Activated naive CD8-positive, alpha-beta T cell treated with anti-CD3 and anti-CD28 coated beads for 36 hours (primary cell): ENCODE measurements around the gene NID1. TPM values are rescaled to one million over a fixed set of nuclear protein-coding genes. Genes with fewer than 3 reads are reported as not detected.

Experiments
- DNase-seq: peaks from one replicate; pipeline ENCODE4 v3.0.0; 2021
- H3K27ac Mint-ChIP-seq: one replicate; pipeline ENCODE4 v1.8.0; 2022; ENCODE audit warnings: mild to moderate bottlenecking, moderate library complexity, mixed read lengths
- H3K27me3 Mint-ChIP-seq: one replicate; pipeline ENCODE4 v1.8.0; 2022; ENCODE audit warnings: mild to moderate bottlenecking, mixed read lengths
- H3K36me3 Mint-ChIP-seq: one replicate; pipeline ENCODE4 v1.8.0; 2021; ENCODE audit warnings: mild to moderate bottlenecking, mixed read lengths
- H3K4me1 Mint-ChIP-seq: one replicate; pipeline ENCODE4 v1.8.0; 2021; ENCODE audit warnings: mixed read lengths
- H3K4me3 Mint-ChIP-seq: one replicate; pipeline ENCODE4 v1.8.0; 2022; ENCODE audit warnings: mild to moderate bottlenecking, moderate library complexity, mixed read lengths
- H3K9me3 Mint-ChIP-seq: one replicate; pipeline ENCODE4 v1.8.0; 2022; ENCODE audit warnings: mixed read lengths
- total RNA-seq, 2 experiments: library from RNA; stranded (reverse); gene quantifications; one replicate each; pipeline ENCODE4 v1.2.3, GENCODE V29; 2021

Gene NID1
- total RNA-seq, 2 experiments from 2014 or later, result 0.08 to 0.10 TPM

DNA sequence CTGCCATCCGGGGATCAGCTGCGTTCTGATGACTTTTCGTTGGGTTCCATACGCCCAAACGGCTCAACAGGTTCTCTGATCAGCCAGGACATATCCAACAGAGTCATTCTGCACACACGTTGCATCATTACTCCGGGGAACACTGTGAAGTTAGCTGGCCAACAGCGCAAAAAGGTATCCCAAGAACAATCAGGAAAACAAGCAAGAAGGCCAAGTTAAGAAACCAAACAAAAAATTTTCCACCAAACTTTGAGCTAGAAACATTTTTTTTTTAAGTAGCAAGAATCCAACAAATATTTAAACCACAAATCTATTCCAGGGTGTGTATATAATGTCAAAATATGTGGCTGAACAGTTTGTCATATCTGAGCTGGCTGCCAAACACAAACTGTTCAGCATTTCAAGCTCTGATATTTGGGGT, 29.2 kb downstream of the NID1 start:
- Mint-ChIP-seq H3K4me3 (no peak overlapping the region), H3K27ac (no peak overlapping the region), H3K27me3 (no peaks in the 10 kb centered on the region), H3K9me3 (no peaks in the 10 kb centered on the region), H3K36me3 (no peaks in the 10 kb centered on the region), H3K4me1 (no peaks in the 10 kb centered on the region)
- DNase-seq, result no peak

GRCh38 chr1:236033336-236033735, 31.6 kb downstream of the NID1 start:
- Mint-ChIP-seq H3K27ac (no peak overlapping the region), H3K4me3 (no peak overlapping the region), H3K36me3 (no peaks in the 10 kb centered on the region), H3K9me3 (no peaks in the 10 kb centered on the region), H3K4me1 (no peaks in the 10 kb centered on the region), H3K27me3 (no peaks in the 10 kb centered on the region)
- no peak for DNase-seq

DNA sequence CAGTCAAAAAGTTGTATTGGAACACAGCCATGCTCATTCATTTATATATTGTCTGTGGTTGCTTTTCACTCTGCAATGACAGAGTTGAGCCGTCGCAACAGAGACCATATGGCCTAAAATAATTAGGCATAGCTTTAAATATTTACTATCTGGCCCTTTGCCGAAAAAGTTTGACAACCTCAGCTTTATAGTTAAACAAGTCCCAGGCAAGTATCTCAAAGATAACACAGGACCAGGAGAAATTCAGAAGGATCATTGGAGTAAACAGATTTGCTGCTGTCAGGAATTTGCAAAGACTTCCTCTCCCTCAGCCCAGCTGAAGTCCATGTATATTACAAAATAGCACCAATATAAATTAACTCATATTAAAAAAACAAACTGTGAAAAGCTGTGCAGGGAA, 34.4 kb downstream of the NID1 start:
- no peaks in the 10 kb centered on the region for H3K27me3 Mint-ChIP-seq
- DNase-seq, result no peak
- no peak overlapping the region for H3K4me3 Mint-ChIP-seq
- H3K36me3 Mint-ChIP-seq, result no peaks in the 10 kb centered on the region
- no peaks in the 10 kb centered on the region for H3K9me3 Mint-ChIP-seq
- peaks cover 10% of the 10 kb centered on the region for H3K4me1 Mint-ChIP-seq
- H3K27ac Mint-ChIP-seq, result no peak overlapping the region

GRCh38 chr1:236029428-236029940, 35.4 kb downstream of the NID1 start:
- Mint-ChIP-seq H3K9me3 (no peaks in the 10 kb centered on the region), H3K27ac (no peak overlapping the region), H3K27me3 (no peaks in the 10 kb centered on the region), H3K36me3 (no peaks in the 10 kb centered on the region), H3K4me3 (no peak overlapping the region), H3K4me1 (peaks cover 10% of the 10 kb centered on the region)
- no peak for DNase-seq

GRCh38 chr1:236027104-236027503, 37.8 kb downstream of the NID1 start:
- H3K4me3 Mint-ChIP-seq, result no peak overlapping the region
- no peak for DNase-seq
- no peaks in the 10 kb centered on the region for H3K9me3 Mint-ChIP-seq
- H3K4me1 Mint-ChIP-seq, result peaks cover 10% of the 10 kb centered on the region
- H3K27me3 Mint-ChIP-seq, result no peaks in the 10 kb centered on the region
- H3K36me3 Mint-ChIP-seq, result no peaks in the 10 kb centered on the region
- no peak overlapping the region for H3K27ac Mint-ChIP-seq

GRCh38 chr1:236025836-236026235, 39.1 kb downstream of the NID1 start:
- no peaks in the 10 kb centered on the region for H3K36me3 Mint-ChIP-seq
- H3K27ac Mint-ChIP-seq, result no peak overlapping the region
- DNase-seq, result no peak
- no peaks in the 10 kb centered on the region for H3K27me3 Mint-ChIP-seq
- H3K9me3 Mint-ChIP-seq, result no peaks in the 10 kb centered on the region
- peaks cover 10% of the 10 kb centered on the region for H3K4me1 Mint-ChIP-seq
- no peak overlapping the region for H3K4me3 Mint-ChIP-seq

DNA sequence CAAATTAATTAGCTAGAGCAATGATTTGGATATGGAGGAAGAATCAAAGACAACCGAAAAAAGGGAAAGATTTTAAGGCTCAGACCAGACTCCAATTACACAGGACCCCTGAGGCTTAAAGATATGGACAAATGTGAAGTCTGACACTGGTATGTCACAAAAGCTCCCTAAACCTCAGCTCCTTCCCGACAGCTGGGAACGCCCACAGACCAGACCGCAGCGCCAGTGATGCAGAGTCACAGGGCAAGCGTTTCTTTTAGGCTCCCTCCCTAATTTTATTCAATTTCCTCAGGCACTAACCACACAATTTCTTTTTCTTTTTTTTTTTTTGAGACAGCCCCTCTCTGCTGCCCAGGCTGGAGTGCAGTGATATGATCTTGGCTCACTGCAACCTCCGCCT, 40.2 kb downstream of the NID1 start:
- Mint-ChIP-seq H3K27ac (no peak overlapping the region), H3K4me1 (peaks cover 10% of the 10 kb centered on the region), H3K4me3 (no peak overlapping the region), H3K9me3 (no peaks in the 10 kb centered on the region), H3K27me3 (no peaks in the 10 kb centered on the region), H3K36me3 (no peaks in the 10 kb centered on the region)
- DNase-seq, result no peak

GRCh38 chr1:236023926-236024565, 40.8 kb downstream of the NID1 start:
- Mint-ChIP-seq H3K4me1 (peaks cover 10% of the 10 kb centered on the region), H3K27me3 (no peaks in the 10 kb centered on the region), H3K27ac (no peak overlapping the region), H3K4me3 (no peak overlapping the region), H3K9me3 (no peaks in the 10 kb centered on the region), H3K36me3 (no peaks in the 10 kb centered on the region)
- DNase-seq, result no peak

DNA sequence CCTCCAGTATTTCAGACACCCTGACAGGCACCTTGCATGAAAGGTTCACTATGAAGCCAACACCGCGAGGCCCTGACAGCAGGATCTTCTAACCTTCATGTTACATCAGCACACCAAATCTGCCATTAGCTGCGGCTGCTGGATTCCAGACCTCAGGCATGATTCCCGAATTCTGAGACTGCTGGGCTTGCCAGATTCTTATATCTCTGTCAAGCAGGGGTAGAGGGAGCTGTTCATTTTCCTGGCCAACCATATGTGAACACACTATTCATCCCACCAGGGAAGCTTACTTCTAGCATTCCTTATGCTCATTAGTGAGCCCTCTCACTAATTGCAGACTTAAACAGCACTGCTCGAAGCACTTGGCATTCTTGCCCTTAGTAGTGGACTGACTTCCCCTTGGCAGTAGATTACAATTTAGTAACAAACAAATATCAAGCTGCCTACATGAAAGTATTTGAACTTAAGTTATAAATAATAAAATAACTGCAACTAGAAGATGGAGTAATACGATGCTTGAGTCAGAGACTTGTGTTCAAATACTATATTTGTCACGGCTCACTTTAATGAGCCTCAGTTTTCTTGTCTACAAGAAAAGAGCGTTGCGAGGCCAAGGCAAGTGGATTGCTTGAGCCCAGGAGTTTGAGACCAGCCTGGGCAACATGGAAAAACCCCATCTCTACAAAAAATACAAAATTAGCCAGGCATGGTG, 43.3 kb downstream of the NID1 start:
- Mint-ChIP-seq H3K4me1 (peaks cover 3% of the 10 kb centered on the region), H3K9me3 (no peaks in the 10 kb centered on the region), H3K27ac (no peak overlapping the region), H3K36me3 (no peaks in the 10 kb centered on the region), H3K27me3 (no peaks in the 10 kb centered on the region), H3K4me3 (no peak overlapping the region)
- no peak for DNase-seq

GRCh38 chr1:236020359-236021219, 44.3 kb downstream of the NID1 start:
- H3K27ac Mint-ChIP-seq, result no peak overlapping the region
- no peak for DNase-seq
- no peaks in the 10 kb centered on the region for H3K27me3 Mint-ChIP-seq
- H3K4me3 Mint-ChIP-seq, result no peak overlapping the region
- no peaks in the 10 kb centered on the region for H3K9me3 Mint-ChIP-seq
- H3K4me1 Mint-ChIP-seq, result no peaks in the 10 kb centered on the region
- no peaks in the 10 kb centered on the region for H3K36me3 Mint-ChIP-seq

DNA sequence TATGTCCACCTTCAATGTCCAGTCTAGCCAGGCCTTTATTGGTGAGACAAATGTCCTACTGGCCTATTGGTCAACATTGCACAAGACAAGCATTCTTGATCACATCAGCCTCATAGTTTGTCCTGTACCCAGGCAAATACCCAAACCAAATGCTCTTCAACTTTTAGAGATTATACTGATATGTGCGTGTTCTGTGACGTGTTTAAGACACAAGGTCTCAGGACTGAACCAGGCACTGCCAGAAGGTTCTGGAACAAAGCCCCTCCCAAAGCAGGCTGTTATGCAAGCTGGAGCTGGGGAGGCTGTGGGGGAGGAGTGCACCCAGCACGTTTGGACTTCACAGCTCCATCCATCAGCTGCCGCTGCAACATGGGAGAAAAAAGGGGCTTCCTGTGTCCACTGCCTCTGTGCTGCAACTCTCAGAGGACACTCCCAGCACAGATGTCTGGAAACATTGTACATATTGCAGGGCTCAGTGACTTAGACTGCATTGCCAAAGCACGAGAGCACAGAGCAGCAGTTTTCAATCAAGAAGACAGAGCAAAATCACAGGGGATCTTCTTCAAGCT, 45.9 kb downstream of the NID1 start:
- Mint-ChIP-seq H3K4me3 (no peak overlapping the region), H3K4me1 (no peaks in the 10 kb centered on the region), H3K9me3 (no peaks in the 10 kb centered on the region)

DNA sequence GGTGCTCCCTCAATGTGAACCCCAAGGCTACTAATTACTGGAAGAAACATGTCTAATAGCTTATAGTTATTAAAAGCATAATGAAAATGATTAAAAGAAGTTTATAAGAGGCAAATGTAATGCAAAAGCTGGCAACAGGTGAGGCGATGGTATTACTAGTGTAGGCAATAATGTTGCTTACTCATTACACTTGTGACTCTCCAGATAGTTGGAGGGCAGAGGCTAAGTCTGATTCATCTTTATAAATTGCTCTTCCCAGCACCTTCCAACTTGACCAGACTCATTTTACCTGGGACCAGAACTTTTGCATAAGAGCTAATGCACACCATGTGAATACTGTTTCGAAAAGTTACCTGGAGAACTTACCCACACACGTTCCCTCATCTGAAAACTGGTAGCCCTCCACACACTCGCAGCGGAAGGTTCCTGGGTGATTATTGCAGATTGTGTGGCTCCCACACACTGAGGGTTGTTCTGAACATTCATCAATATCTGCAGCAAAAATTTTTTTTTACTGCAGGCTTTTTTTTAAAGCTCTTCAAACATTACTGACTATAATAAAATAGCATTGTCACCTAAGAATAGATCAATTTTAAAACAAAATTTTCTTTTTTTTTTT, 48.0 kb downstream of the NID1 start:
- no peak overlapping the region for H3K27ac Mint-ChIP-seq
- no peak overlapping the region for H3K4me3 Mint-ChIP-seq
- no peaks in the 10 kb centered on the region for H3K27me3 Mint-ChIP-seq
- no peaks in the 10 kb centered on the region for H3K36me3 Mint-ChIP-seq
- H3K9me3 Mint-ChIP-seq, result no peaks in the 10 kb centered on the region
- no peaks in the 10 kb centered on the region for H3K4me1 Mint-ChIP-seq
- no peak for DNase-seq

More for the DNA sequence above, 45.9 kb downstream of the NID1 start:
- Mint-ChIP-seq H3K27ac (no peak overlapping the region), H3K36me3 (no peaks in the 10 kb centered on the region), H3K27me3 (no peaks in the 10 kb centered on the region)
- DNase-seq, result no peak

- Mint-ChIP-seq H3K36me3 (no peaks in the 10 kb centered on the region), H3K27me3 (no peaks in the 10 kb centered on the region), H3K9me3 (no peaks in the 10 kb centered on the region), H3K4me1 (no peaks in the 10 kb centered on the region), H3K27ac (no peak overlapping the region), H3K4me3 (no peak overlapping the region)
- DNase-seq, result no peak
Measured at GRCh38 chr1:236016083-236016482, 48.8 kb downstream of the NID1 start.

- Mint-ChIP-seq H3K9me3 (no peaks in the 10 kb centered on the region), H3K4me1 (no peaks in the 10 kb centered on the region), H3K27me3 (no peaks in the 10 kb centered on the region), H3K27ac (no peak overlapping the region), H3K4me3 (no peak overlapping the region), H3K36me3 (no peaks in the 10 kb centered on the region)
- DNase-seq, result no peak
Measured at GRCh38 chr1:236015539-236015938, 49.4 kb downstream of the NID1 start.

DNA sequence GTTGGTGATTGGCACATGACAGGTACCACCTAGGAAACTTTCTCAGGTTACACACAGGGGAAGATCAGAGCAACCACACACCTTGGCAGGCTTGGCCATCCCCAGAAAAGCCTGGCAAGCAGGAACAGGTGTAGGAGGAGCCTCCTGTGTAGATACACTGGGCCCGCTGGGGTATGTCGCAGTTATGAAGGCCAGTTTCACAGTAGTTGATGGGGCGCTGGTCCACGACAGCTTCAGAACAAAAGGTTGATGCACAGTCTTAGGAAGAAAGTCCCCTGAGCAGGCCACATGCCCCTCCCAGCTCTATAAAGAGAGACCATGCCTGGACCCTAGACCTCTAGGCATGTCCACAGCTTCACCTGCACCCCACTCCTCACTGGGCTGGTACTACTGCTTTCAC, 51.6 kb downstream of the NID1 start:
- no peak overlapping the region for H3K4me3 Mint-ChIP-seq
- H3K27me3 Mint-ChIP-seq, result no peaks in the 10 kb centered on the region
- H3K27ac Mint-ChIP-seq, result no peak overlapping the region
- H3K36me3 Mint-ChIP-seq, result no peaks in the 10 kb centered on the region
- no peak for DNase-seq
- no peaks in the 10 kb centered on the region for H3K4me1 Mint-ChIP-seq
- H3K9me3 Mint-ChIP-seq, result no peaks in the 10 kb centered on the region
